GM19351 (cell line): Measurements from ENCODE around the gene STX8.
"Not testable (repeated sequence)": the region's sequence is repeated elsewhere in the genome, so short reads cannot be mapped to it uniquely, and the experiment has no call there.

Source experiments
- ATAC-seq: cut with Tn5 transposase; IDR thresholded peaks from one replicate; pipeline ENCODE4 v1.9.1; 2021; ENCODE audit warnings: mild to moderate bottlenecking, moderate library complexity; ENCODE audit not compliant: unreplicated experiment

The STX8 gene

DNA sequence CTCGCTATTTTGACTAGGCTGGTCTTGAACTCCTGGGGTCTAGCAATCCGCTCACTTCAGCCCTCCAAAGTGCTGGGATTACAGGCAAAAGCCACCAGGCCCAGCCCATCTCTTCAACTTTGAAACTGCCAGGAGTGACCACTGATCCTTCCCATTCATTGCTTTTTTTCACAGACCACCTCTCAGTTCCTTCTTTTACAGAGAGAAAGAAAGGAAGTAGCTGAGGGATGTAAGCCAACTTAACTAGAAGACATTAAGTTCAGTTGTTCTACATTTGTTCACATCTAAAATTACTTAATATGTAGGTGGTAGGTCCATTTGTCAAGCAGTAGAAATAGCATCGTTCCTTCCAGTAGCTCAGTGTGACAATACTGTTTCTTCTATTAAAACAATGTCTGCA is 219.8 kb downstream of the STX8 start:
- ATAC-seq: no peak

- not testable (repeated sequence) for ATAC-seq
Measured at GRCh38 chr17:9355231-9355630, 220.4 kb downstream of the STX8 start.

DNA sequence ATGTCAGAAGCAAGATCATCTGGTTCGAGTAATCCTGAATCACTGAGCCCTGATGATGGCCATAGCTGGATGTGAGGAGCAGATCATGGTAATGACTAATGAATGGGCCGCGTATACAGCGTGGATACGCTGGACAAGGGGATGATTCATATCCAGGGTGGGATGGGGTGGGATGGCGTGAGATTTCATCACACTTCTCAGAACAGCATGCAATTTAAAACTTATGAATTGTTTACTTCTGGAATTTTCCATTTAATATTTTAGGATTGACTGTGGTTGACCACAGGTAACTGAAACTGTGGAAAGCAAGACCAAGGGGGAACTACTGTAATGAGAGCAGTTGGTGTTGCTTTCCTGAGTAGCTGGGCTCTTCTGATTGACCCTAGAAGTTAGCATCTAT is 225.5 kb downstream of the STX8 start:
- no peak for ATAC-seq

- no peak for ATAC-seq
Measured at GRCh38 chr17:9346296-9346926, 229.2 kb downstream of the STX8 start.

GRCh38 chr17:9343516-9343915 is 232.1 kb downstream of the STX8 start:
- ATAC-seq: no peak

DNA sequence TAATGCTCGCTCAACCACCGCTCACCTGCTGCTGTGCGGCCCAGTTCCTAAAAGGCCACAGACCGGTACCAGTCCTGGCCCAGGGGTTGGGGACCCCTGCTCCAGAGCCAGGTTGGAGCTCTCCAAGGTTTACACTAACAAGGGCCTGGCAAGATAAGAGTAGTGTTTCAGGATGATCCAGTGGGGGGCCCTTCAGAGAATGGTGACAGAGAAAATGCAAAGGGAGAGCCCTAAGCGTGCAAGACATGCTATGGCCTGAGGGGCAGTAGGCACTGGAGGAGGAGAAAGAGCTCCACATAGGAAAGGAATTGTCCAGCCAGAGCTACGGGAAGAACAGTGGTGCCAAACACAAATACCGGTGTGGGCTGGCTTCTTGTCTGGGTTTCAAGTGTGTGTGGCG is 233.4 kb downstream of the STX8 start:
- ATAC-seq: no peak

DNA sequence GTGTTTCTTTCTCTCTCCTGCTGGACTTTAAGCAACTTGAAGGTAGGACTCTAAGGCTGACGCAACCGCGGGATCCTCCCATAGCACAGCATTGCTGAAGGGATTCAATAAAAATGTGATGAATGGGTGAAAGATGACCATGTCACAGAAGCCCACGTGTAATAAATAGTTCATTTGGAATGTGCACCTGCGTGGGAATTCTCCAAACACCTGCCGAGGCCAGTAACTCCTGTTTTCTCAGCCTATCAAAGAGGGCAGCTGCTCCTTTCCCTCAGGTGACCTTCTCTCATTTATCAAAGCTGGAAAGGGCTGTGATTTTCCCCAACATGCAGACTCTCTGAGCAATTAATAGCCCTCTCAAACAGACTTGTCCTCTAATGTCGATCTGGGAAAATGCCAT is 235.7 kb downstream of the STX8 start:
- no peak for ATAC-seq

- not testable (repeated sequence) for ATAC-seq
Measured at GRCh38 chr17:9339482-9339881, 236.1 kb downstream of the STX8 start.

DNA sequence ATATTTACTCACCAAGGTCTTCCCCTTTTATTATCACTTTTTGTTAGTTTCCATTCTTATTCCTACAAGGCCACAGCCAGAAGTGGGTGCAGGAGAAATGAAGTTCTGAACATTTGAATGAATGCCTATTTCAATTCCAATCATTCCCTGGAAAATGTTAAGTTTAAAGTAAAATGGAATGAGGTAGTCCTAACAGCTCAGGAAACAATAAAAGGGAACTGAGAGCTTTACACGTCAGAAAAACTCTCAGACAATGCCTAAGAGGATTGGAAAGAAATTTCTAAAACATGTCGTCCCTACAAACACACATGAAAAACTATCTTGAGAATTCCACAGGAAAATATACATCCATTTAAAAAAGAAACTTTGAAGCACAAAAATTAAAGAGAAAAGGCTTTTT is 238.8 kb downstream of the STX8 start:
- ATAC-seq: no peak

DNA sequence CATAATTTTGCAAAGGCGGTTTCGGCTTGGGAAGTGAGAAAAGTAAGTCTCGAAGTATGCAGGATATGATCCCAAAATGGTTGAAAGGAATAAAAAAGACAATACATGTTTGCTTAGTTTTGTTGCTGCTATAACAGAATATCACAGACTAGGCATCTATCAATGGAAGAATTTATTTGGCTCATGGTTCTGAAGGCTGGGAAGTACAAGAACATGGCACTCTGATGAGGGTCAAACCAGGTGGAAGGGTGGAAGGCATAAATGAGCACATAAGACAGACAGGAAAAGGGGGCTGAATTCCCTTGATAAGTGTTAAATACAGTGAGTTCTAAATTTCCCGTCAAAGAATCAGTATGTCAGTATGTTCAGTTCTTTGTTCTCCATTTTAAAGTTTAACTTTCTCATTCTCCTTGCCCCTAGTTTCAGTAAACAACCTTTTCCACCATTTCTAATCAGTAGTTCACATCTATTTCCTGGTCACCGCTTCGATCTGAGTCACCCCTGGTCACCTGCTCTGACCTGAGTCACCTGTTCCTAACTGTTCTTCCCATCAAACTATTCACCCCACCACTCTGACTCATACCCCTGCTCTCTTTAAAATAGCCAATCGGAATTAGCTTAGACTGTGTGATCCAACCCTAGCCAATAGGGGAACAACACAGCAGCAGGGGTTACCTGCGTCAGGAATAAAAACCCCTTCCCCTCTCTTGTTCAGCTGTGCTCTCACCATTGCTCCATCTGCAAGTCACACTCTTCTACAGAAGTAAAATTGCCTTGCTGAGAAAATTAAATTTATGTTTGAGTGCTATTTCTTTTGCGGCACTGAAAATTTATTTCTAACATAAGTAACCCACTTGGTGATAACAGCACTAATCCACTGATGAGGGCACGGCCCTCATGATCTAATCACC is 240.8 kb downstream of the STX8 start:
- ATAC-seq: no peak

DNA sequence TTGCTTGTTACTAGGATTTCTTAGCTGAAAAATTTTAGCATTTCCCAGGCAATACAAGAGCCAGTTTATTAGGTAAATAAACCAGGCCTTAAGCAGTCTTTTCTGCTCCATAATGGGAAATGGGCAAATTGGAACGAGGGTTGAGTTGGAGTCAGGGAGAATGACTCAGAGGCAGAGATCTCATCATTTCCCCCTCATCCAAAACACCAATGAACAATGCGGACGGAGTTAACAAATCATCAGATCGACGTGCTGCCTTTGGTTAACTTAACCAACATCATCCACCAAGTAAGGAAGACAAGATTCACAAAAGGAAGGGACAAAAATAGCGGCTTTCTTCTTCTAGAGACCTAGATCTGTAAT is 243.5 kb downstream of the STX8 start:
- ATAC-seq: no peak

GRCh38 chr17:9331279-9332131 is 244.1 kb downstream of the STX8 start:
- ATAC-seq: no peak

- ATAC-seq: no peak
Measured at GRCh38 chr17:9330611-9331271, 244.9 kb downstream of the STX8 start.

DNA sequence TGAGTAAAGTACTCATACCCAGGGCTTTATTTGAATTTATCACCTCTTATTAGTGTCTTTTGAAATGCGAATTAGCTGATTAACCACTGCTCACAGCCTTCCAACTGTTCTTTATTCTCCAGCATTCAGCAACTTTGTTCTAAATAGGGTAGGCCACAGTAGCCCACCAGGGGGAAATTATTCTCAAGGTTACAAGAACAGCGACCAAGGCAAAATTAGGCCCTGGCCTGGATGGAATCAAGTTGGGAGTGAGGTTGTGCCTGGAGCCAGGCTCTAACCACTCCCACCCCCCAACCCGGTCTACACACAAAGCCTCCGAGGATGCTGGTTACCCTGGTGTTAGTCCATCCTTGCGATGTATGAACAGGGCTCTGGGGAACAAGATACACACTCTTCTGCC is 245.5 kb downstream of the STX8 start:
- ATAC-seq: no peak

- no peak for ATAC-seq
Measured at GRCh38 chr17:9329251-9329921, 246.2 kb downstream of the STX8 start.

DNA sequence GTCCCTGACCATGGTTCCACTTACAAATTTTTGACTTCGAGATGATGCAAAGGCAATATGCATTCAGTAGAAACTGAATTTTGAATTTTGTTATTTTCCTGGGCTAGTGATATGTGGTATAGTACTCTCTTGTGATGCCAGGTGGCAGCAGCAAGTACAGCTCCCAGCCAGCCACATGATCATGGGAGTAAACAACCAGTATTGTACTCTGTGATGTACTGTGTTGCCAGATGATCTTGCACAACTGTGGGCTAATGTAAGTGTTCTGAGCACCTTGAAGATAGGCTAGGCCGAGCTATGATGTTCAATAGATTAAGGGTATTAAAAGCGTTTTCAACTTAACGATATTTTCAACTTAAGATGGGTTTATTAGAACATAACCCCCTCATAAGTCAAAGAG is 250.8 kb downstream of the STX8 start:
- no peak for ATAC-seq

- ATAC-seq: no peak
Measured at GRCh38 chr17:9322326-9322725, 253.3 kb downstream of the STX8 start.

DNA sequence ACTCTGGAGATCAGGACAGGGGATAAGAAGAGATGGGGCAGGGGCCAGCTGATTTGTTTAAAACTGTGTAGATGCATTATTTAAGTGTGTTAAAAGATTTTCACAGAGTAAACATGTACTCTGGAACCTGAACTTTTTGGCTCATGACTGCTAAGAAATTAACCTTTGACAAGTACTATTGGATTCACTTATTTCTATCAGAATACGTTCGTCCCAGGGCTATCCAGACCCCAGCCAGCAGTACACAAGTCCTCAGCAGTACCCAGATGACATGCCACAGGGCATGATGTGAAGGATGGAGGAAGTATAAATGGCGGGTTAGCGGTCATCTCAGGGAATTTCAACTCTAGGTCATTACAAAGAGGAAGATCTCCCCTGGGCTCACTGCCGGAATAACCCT is 253.7 kb downstream of the STX8 start:
- no peak for ATAC-seq

- ATAC-seq: no peak
Measured at GRCh38 chr17:9315360-9315759, 260.3 kb downstream of the STX8 start.

- ATAC-seq: no peak
Measured at GRCh38 chr17:9313346-9313745, 262.3 kb downstream of the STX8 start.
